ENCODE measurements around the gene PHKA2.
"Not testable (repeated sequence)": the region's sequence is repeated elsewhere in the genome, so short reads cannot be mapped to it uniquely, and the experiment has no call there.

PHKA2 gene, protein sequence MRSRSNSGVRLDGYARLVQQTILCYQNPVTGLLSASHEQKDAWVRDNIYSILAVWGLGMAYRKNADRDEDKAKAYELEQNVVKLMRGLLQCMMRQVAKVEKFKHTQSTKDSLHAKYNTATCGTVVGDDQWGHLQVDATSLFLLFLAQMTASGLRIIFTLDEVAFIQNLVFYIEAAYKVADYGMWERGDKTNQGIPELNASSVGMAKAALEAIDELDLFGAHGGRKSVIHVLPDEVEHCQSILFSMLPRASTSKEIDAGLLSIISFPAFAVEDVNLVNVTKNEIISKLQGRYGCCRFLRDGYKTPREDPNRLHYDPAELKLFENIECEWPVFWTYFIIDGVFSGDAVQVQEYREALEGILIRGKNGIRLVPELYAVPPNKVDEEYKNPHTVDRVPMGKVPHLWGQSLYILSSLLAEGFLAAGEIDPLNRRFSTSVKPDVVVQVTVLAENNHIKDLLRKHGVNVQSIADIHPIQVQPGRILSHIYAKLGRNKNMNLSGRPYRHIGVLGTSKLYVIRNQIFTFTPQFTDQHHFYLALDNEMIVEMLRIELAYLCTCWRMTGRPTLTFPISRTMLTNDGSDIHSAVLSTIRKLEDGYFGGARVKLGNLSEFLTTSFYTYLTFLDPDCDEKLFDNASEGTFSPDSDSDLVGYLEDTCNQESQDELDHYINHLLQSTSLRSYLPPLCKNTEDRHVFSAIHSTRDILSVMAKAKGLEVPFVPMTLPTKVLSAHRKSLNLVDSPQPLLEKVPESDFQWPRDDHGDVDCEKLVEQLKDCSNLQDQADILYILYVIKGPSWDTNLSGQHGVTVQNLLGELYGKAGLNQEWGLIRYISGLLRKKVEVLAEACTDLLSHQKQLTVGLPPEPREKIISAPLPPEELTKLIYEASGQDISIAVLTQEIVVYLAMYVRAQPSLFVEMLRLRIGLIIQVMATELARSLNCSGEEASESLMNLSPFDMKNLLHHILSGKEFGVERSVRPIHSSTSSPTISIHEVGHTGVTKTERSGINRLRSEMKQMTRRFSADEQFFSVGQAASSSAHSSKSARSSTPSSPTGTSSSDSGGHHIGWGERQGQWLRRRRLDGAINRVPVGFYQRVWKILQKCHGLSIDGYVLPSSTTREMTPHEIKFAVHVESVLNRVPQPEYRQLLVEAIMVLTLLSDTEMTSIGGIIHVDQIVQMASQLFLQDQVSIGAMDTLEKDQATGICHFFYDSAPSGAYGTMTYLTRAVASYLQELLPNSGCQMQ

DNA sequence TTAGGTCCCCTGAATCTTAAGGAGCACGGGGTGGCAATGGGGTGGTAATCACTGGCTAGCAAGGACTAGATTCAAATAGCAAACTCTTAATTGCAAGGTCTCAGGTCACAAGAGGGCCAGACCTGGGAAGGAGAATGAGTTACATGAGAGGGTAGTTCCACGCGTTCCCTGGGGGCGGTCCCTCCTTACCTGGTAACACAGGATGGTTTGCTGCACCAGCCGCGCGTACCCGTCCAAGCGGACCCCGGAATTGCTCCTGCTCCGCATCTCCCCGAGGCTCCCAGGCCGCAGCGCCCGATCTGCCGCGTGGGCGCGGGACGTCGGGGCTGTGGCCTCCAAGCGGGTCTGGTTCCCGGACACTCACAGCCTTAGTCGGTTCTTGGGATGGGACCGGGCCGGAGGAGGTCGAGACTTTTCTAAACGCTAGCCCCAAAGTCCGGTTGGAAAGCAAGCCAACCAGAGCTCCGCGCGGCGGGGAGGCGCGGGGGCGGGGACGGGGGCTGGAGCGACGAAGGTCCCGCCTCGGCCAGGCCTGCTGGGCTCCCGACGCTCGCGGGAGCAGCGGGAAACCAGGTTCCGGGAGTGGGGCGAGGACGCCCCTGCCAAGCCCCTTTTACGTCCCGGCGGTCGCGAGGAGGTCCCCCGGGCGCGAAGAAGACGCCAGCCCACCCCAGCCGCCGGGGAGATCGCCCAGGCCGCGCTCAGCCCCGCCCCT lies at the start of gene PHKA2:
Gene PHKA2 (minus strand): TSS at position 449 of the 715 bp plus-strand sequence. CDS start 182 bp downstream, at position 267.
- DNase-seq: no peak

DNA sequence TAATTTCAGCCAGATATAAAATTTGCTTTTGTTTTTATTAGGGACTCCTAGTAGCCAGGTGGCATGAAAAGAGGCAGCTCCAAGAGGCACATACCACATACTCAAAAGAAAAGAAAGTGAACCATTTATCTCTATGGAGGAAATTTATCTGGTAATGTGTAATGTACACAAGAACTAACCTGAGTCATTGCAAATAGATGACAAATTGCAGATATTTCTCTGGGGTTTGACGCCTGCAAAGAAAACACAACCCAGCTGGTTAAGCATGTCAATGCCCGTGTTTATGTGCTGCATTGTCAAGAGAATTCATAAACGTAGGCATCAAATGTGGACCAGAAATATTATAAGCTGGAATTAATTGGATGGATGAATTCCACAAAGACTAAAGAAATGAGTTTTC lies 46.9 kb upstream of the PHKA2 start:
- no peak for DNase-seq

DNA sequence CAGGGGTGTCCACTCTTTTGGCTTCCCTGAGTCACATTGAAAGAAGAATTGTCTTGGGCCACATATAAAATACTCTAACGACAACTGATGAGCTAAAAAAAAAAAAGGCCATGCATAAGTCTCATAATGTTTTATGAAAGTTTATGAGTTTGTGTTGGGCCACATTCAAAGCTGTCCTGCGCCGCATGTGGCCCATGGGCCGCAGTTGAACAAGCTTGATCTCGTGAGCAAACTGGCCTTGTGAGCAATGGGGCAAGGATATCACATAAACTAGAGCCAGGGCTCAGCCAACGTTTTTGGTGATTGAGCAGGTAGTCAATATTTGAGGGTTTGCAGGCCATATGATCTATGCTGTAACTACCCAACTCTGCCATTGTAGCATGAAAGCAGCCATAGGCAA lies 44.6 kb upstream of the PHKA2 start:
- no peak for DNase-seq

DNA sequence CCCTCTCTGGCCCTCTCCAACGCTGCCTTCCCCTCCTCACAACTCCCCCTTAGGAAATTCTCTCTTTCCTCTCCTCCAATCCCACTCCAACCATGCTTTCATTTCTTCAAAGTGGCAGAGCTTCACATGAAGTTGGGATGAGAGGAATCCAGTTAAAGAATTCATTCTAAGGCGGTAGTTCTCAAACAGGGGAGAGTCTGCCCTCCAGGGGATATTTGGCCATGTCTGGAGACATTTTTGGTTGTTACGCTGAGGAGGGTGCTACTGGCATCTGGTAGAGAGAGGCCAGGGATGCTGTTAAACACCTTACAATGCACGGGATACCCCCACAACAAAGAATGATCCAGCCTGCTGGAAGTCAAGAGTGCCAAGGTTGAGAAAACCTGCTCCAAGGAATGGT lies 40.5 kb upstream of the PHKA2 start:
- no peak for DNase-seq

- no peak for DNase-seq
These were observed 36.1 kb upstream of the PHKA2 start for GRCh38 chrX:19019996-19020395.

GRCh38 chrX:19017271-19017670 lies 33.4 kb upstream of the PHKA2 start:
- DNase-seq: no peak

- DNase-seq: not testable (repeated sequence)
These were observed 32.7 kb upstream of the PHKA2 start for GRCh38 chrX:19016614-19017013.

- no peak for DNase-seq
These were observed 24.0 kb upstream of the PHKA2 start for GRCh38 chrX:19007868-19008267.

- no peak for DNase-seq
These were observed 23.1 kb upstream of the PHKA2 start for GRCh38 chrX:19007011-19007410.

DNA sequence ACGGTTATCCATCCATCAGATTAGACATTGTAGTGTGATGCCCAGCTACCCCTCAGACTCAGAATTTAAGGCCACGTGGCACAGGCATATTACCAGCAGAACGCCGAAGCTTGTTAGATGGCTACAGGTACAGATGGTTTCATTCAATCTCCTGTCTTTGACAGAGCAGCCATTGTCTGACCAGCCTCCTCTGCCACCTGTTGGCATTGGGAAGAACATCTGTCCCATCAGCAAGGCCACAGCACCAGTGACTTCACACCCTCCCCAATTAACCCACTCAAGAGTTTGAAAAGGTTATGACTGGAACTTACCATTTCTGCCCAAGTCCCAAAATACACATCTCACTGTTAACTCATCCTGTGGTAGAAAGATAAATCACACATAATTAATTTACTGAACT lies 22.0 kb upstream of the PHKA2 start:
- no peak for DNase-seq

DNA sequence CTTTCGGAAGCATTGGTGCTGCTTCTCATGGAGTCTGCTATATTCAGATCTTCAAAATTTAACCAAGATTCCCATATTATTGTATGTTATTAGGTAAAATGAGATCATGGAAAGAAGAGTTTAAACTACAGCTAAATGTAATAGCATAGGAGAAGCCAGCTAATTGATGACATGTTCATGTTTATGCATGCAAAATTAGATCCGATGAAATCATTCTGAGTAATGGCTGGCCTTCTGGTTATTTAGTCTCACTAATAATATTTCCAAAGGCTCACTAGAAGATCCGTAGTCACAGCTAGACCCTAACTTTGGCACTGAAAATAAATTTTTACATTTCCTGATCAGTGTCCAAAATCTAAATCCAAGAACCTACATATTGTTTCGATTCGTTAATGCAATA lies 19.8 kb upstream of the PHKA2 start:
- no peak for DNase-seq

DNA sequence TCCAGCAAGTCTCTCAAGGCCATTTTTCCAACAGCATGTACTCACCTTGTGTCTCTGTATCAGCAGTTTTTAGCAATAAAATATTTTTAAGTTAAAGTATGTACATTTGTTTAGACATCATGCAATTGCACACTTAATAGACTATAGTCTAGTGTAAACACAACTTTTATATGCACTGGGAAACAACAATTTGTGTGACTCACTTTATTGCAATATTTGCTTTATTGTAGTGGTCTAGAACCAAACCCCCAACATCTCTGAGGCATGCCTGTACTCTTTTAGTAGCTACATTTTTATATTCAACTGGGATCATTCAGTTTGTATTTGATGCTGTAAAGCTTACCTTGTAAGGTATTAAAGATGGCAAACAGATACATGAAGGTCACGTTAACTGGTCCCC lies 14.7 kb upstream of the PHKA2 start:
- no peak for DNase-seq

- no peak for DNase-seq
These were observed 14.0 kb upstream of the PHKA2 start for GRCh38 chrX:18997916-18998315.

GRCh38 chrX:18996536-18996935 lies 12.6 kb upstream of the PHKA2 start:
- DNase-seq: no peak

- no peak for DNase-seq
These were observed 11.3 kb upstream of the PHKA2 start for GRCh38 chrX:18995221-18995620.

- DNase-seq: no peak
These were observed 10.8 kb upstream of the PHKA2 start for GRCh38 chrX:18994713-18995112.

GRCh38 chrX:18992829-18993228 lies 8.9 kb upstream of the PHKA2 start:
- no peak for DNase-seq

DNA sequence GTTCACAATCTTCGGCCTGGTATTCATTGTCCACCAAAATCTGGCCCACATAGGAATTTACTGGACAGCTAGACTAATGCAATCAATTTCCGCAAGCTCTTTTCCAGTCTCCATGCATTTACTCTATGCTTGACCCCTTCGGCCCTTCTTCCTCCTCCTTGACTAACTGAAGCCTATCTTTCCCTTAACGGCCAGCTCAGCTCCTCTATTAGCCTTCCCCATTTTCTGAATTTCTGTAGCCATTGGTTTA lies 1.2 kb upstream of the PHKA2 start:
- DNase-seq: no peak

GRCh38 chrX:18984381-18985185 lies 669 bp upstream of the PHKA2 start:
- peak; percentile 83 for DNase-seq

GRCh38 chrX:18981124-18981807 lies 2.6 kb downstream of the PHKA2 start:
- no peak for DNase-seq

DNA sequence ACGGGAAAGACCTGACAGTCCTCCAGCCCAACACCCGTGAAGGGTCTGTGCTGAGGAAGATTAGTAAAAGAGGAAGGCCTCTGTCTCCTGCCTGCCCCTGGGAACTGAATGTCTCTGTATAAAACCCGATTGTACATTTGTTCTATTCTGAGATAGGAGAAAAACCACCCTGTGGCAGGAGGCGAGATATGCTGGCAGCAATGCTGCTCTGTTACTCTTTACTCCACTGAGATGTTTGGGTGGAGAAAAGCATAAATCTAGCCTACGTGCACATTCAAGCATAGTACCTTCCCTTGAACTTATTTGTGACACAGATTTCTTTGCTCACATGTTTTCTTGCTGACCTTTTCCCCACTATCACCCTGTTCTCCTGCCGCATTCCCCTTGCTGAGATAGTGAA lies 3.7 kb downstream of the PHKA2 start:
- not testable (repeated sequence) for DNase-seq

All from activated CD8-positive, alpha-beta memory T cell treated with anti-CD3 and anti-CD28 coated beads, Interleukin-2, amount 50 U/mL, for 4 hours (primary cell).